ENCODE data around the gene DDX17. TPM values are rescaled to one million over a fixed set of nuclear protein-coding genes. Genes with fewer than 3 reads are reported as not detected.

The DDX17 gene
- total RNA-seq, 1 donor = 1,325 TPM

GRCh38 chr22:38467904-38468442 is 38.1 kb downstream of the DDX17 start, which contains the start of gene KDELR3:
Gene KDELR3, plus strand, starts transcription at chr22:38468096. Its CDS starts 138 bp downstream, at chr22:38468234.
- DNase-seq (ENCODE audit: low read depth in 2 of 3, low spot score in 2 of 3) = peak in 2 of 3 donors; percentile 43 to 46

- DNase-seq (ENCODE audit: low read depth in 2 of 3, low spot score in 2 of 3) = no peak
These were observed 38.6 kb downstream of the DDX17 start for GRCh38 chr22:38467438-38467903.

GRCh38 chr22:38465673-38466490 is 40.2 kb downstream of the DDX17 start:
- DNase-seq (ENCODE audit: low read depth in 2 of 3, low spot score in 2 of 3) = no peak

GRCh38 chr22:38464992-38465672 is 41.0 kb downstream of the DDX17 start:
- DNase-seq (ENCODE audit: low read depth in 2 of 3, low spot score in 2 of 3) = no peak

GRCh38 chr22:38462960-38463784 is 42.9 kb downstream of the DDX17 start:
- DNase-seq (ENCODE audit: low read depth in 2 of 3, low spot score in 2 of 3) = peak in 2 of 3 donors; percentile 46 to 75

GRCh38 chr22:38461414-38462081 is 44.6 kb downstream of the DDX17 start:
- peak in 2 of 3 donors; percentile 83 to 86 for DNase-seq (ENCODE audit: low read depth in 2 of 3, low spot score in 2 of 3)

- peak in 1 of 3 donors; percentile 27 for DNase-seq (ENCODE audit: low read depth in 2 of 3, low spot score in 2 of 3)
These were observed 45.1 kb downstream of the DDX17 start for GRCh38 chr22:38461057-38461413.

- DNase-seq (ENCODE audit: low read depth in 2 of 3, low spot score in 2 of 3) = no peak
These were observed 45.7 kb downstream of the DDX17 start for GRCh38 chr22:38460426-38460840.

GRCh38 chr22:38456841-38457699 is 49.0 kb downstream of the DDX17 start:
- DNase-seq (ENCODE audit: low read depth in 2 of 3, low spot score in 2 of 3) = no peak

GRCh38 chr22:38456272-38456835 is 49.8 kb downstream of the DDX17 start:
- no peak for DNase-seq (ENCODE audit: low read depth in 2 of 3, low spot score in 2 of 3)

GRCh38 chr22:38455530-38456271 is 50.4 kb downstream of the DDX17 start:
- DNase-seq (ENCODE audit: low read depth in 2 of 3, low spot score in 2 of 3) = peak in 2 of 3 donors; percentile 61 to 65

GRCh38 chr22:38455076-38455529 is 51.0 kb downstream of the DDX17 start, which contains the start of gene KCNJ4:
Gene KCNJ4, minus strand, starts transcription at chr22:38455199. Its CDS starts 27,067 bp downstream, at chr22:38428132.
- no peak for DNase-seq (ENCODE audit: low read depth in 2 of 3, low spot score in 2 of 3)

- peak in 1 of 3 donors; percentile 58 for DNase-seq (ENCODE audit: low read depth in 2 of 3, low spot score in 2 of 3)
These were observed 51.6 kb downstream of the DDX17 start for GRCh38 chr22:38454353-38455075.

- peak in 1 of 3 donors; percentile 57 for DNase-seq (ENCODE audit: low read depth in 2 of 3, low spot score in 2 of 3)
These were observed 52.1 kb downstream of the DDX17 start for GRCh38 chr22:38453996-38454352.

- DNase-seq (ENCODE audit: low read depth in 2 of 3, low spot score in 2 of 3) = no peak
These were observed 52.9 kb downstream of the DDX17 start for GRCh38 chr22:38453066-38453672.

GRCh38 chr22:38452373-38453065 is 53.6 kb downstream of the DDX17 start:
- DNase-seq (ENCODE audit: low read depth in 2 of 3, low spot score in 2 of 3) = no peak
